ENCODE data around the gene KLF16. TPM values are rescaled to one million over a fixed set of nuclear protein-coding genes. Genes with fewer than 3 reads are reported as not detected.

Gene KLF16
- total RNA-seq, 2 donors from 2014 or later, result 16.3 to 32.9 TPM

DNA sequence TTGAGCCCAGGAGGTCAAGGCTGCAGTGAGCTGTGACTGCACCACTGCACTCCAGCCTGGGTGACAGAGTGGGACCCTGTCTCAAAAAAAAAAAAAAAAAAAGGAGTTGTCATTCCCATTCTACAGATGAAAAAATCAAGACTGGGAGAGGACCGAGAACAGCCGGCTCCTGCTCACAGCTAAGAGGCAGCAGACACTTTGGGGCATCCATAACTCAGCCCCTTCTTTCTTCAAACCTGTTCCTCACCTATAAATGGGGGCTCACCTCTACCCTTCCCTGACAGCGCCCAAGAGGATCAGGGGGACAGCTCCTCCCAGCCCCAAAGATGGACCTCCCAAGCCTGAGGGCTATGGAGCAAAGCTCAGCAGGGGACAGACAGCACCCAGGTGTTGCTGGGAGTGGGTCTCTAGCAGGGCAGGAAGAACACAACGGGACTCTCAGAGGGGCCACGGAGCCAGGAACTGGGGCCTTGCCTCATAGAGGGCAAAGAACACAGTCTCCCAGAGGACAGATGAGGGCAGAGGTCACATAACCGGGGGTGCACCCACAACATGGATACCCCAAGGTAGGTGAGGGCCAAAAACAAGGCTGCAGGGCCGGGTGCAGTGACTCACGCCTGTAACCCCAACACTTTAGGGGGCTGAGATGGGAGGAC, 3.4 kb upstream of the KLF16 start:
- H3K27ac Mint-ChIP-seq, result no peak overlapping the region
- no peak for ATAC-seq (replicated peaks)

DNA sequence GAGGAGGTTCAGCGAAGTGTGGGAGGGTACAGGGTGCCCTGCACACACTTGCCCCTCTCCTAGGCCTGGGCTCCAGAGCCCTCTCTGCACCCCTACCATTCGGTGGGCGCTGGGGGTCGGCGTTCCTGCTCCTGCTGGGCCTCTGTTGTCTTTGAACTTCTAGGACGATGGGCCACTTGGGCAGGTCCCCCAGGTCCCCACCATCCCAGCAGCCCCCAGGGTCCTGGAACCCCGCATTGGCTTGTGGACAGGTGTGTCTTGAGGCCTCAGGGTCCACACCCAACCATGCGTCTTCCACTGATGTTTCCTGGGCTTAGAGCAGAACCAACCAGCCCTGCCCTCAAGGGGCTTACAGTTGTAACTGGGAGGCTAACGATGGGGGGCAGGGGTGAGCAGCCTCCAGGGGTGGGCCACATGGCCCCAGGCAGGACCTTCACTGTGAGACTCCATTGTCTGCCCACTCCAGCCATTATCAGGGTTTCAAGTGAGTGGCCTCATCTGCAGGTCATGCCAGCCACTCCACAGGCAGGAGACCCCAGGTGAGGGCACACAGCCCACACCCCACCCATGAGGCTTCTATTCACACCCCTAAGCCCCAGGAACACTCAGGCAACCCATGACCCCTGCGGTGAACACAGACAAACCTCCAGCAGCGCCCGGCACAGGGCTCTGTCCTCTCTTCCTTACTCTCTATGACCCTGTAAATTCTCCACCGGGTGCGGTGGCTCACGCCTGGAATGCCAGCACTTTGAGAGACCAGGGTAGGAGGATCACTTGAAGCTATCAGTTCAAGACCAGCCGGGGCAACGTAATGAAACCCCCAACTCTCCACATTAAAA, 2.0 kb upstream of the KLF16 start:
- Mint-ChIP-seq H3K4me3 (peak overlapping the region; percentile 57), H3K9me3 (no peaks in the 10 kb centered on the region)

More for the DNA sequence above, 3.4 kb upstream of the KLF16 start:
- H3K9me3 Mint-ChIP-seq, result no peaks in the 10 kb centered on the region
- no peaks in the 10 kb centered on the region for H3K27me3 Mint-ChIP-seq
- H3K36me3 Mint-ChIP-seq (ENCODE audit: low read depth), result peaks cover 17% of the 10 kb centered on the region
- H3K4me1 Mint-ChIP-seq, result no peaks in the 10 kb centered on the region
- no peak overlapping the region for H3K4me3 Mint-ChIP-seq

GRCh38 chr19:1864480-1865171, 1.2 kb upstream of the KLF16 start:
- peak overlapping the region; percentile 57 for H3K4me3 Mint-ChIP-seq
- no peaks in the 10 kb centered on the region for H3K27me3 Mint-ChIP-seq
- no peaks in the 10 kb centered on the region for H3K4me1 Mint-ChIP-seq
- peak; percentile 44 for ATAC-seq (replicated peaks)
- no peaks in the 10 kb centered on the region for H3K9me3 Mint-ChIP-seq
- peak overlapping the region; percentile 22 for H3K27ac Mint-ChIP-seq
- peaks cover 6% of the 10 kb centered on the region for H3K36me3 Mint-ChIP-seq (ENCODE audit: low read depth)

More for the DNA sequence above, 2.0 kb upstream of the KLF16 start:
- Mint-ChIP-seq H3K4me1 (no peaks in the 10 kb centered on the region), H3K27ac (peak overlapping the region; percentile 22), H3K36me3 (ENCODE audit: low read depth) (peaks cover 9% of the 10 kb centered on the region), H3K27me3 (no peaks in the 10 kb centered on the region)
- no peak for ATAC-seq (replicated peaks)

- ATAC-seq (replicated peaks), result peak; percentile 73
- Mint-ChIP-seq H3K4me1 (no peaks in the 10 kb centered on the region), H3K36me3 (ENCODE audit: low read depth) (peaks cover 6% of the 10 kb centered on the region), H3K4me3 (peak overlapping the region; percentile 57), H3K27ac (no peak overlapping the region), H3K27me3 (no peaks in the 10 kb centered on the region), H3K9me3 (no peaks in the 10 kb centered on the region)
Observed at GRCh38 chr19:1863638-1864479, 480 bp upstream of the KLF16 start.

DNA sequence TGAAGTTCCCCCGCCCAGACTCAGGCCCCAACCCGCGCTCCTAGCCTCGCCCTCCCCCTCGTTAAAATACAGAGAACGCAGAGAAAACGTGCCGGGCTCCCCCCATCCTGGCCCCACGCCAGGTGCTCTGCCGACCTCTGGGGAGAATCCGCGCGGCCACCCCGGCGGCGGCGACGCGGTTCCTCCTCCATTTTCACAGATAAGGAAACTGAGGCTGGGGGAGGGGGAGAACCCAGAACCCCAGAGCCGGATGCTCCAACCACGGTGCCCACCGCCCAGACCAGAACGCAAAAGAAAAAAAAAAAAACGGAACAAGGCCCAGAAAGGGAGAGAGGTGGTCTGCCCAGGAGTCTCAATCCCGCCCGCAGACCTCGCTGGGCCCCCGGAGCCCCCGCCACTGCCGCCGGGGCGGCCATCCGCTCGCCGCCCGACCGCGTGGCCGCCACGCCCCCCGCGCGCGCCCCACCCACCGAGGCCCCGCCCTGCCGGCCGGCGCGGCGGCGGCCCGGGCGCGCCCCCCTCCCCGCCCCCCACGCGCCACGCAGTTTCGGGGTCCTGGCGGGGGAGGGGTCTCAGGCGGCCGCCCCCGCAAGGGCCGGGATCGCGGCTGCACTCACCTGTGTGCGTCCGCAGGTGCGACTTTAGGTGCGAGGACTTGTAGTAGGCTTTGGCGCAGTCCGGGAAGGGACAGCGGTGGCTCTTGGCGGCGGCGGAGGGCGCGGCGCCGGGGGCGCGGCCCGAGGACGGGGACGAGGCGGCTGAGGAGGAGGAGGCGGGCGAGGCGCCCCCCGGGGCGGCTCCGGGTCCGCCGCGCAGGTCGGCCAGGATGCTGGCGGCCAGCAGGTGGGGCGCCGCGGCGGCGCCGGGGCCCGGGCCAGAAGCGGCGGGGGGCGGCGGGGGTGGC, 703 bp downstream of the KLF16 start:
- Mint-ChIP-seq H3K4me1 (no peaks in the 10 kb centered on the region), H3K9me3 (no peaks in the 10 kb centered on the region), H3K27me3 (no peaks in the 10 kb centered on the region), H3K27ac (peak overlapping the region; percentile 94), H3K36me3 (ENCODE audit: low read depth) (peaks cover 6% of the 10 kb centered on the region), H3K4me3 (peak overlapping the region; percentile 91)
- no peak for ATAC-seq (replicated peaks)

DNA sequence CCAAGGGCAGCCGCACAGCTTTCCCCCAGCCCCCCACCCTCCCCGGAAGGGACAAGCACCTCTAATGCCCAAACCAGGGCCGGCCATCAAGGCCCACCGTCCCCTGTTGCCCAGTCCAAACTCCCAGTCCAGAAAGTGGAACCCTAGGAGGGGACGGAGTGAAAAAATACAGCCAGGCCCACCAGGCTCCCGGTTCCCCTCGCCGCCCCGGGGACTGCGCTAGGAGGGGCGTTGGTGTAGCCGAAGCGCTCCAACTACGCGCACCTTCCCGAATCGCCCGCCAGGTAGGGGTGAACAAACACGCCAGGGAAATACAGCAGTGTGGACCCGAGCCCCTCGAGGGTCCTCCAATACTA, 1.3 kb downstream of the KLF16 start:
- Mint-ChIP-seq H3K9me3 (no peaks in the 10 kb centered on the region), H3K27ac (peak overlapping the region; percentile 94), H3K36me3 (ENCODE audit: low read depth) (peaks cover 6% of the 10 kb centered on the region), H3K4me1 (no peaks in the 10 kb centered on the region), H3K27me3 (no peaks in the 10 kb centered on the region), H3K4me3 (peak overlapping the region; percentile 91)
- no peak for ATAC-seq (replicated peaks)

DNA sequence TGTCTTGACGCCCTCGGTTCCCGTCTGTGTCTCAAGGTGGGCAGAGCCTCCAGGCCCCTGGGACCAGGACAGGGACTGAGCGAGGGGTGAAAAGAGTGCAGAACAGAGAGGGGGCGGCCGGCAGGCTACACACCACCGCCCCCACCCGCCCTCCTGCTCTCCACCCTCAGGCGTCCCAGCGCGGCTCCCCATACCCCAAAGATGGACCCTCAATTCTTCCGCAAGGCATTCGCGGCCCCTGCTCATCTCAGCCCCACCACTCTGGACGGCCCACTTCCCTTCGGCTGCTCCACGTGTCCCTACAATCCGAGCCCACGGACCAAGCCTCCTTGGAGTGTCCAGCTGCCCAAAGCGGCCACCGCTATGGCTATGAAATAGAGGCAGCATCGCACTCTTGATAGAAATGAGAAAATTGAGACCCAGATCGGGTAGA, 1.8 kb downstream of the KLF16 start:
- H3K4me1 Mint-ChIP-seq, result no peaks in the 10 kb centered on the region
- peak overlapping the region; percentile 94 for H3K27ac Mint-ChIP-seq
- no peaks in the 10 kb centered on the region for H3K9me3 Mint-ChIP-seq
- peaks cover 6% of the 10 kb centered on the region for H3K36me3 Mint-ChIP-seq (ENCODE audit: low read depth)
- peak overlapping the region; percentile 91 for H3K4me3 Mint-ChIP-seq
- no peaks in the 10 kb centered on the region for H3K27me3 Mint-ChIP-seq
- no peak for ATAC-seq (replicated peaks)

DNA sequence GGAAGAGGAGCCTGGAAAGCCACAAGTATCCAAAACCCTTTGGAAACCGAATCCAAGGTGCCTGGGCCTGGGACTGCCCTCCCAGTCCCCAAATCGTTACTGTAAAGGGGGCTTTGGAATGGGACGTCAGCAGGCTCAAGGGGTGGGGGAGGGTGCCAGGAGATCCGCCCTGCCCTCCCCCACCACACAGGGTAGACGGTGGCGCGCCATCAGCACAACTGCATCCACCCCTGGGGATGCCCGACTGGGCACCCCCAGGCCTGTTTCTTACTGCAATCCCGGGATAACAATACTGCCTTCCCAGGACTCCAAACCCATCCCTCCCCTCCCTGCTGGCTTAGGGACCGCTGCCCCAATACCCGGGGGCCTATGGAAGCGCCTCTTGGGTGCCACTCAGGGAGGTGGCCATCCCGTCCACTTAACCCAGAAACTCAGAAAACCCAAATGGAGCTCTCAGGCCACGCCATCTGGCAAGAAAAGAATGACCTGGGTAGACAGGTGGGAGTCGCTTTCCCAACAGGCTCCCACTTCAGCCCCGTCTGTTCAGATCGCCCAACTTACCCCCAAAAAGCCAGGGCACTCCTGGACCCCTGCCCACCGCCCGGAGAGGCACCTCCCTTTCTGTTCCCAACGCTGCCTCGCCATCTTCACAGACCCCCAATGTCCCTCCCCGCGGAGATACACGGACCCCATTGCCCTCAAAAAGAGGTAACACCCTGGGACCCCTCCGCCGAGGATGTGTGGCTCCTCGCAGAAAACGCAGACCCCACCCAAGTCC, 2.4 kb downstream of the KLF16 start:
- ATAC-seq (replicated peaks), result no peak
- peaks cover 6% of the 10 kb centered on the region for H3K36me3 Mint-ChIP-seq (ENCODE audit: low read depth)
- no peaks in the 10 kb centered on the region for H3K27me3 Mint-ChIP-seq
- no peaks in the 10 kb centered on the region for H3K9me3 Mint-ChIP-seq
- H3K4me1 Mint-ChIP-seq, result no peaks in the 10 kb centered on the region
- H3K4me3 Mint-ChIP-seq, result peak overlapping the region; percentile 91
- H3K27ac Mint-ChIP-seq, result peak overlapping the region; percentile 94

GRCh38 chr19:1860042-1860775, 3.2 kb downstream of the KLF16 start:
- no peaks in the 10 kb centered on the region for H3K27me3 Mint-ChIP-seq
- ATAC-seq (replicated peaks), result no peak
- no peaks in the 10 kb centered on the region for H3K9me3 Mint-ChIP-seq
- no peaks in the 10 kb centered on the region for H3K4me1 Mint-ChIP-seq
- H3K36me3 Mint-ChIP-seq (ENCODE audit: low read depth), result peaks cover 6% of the 10 kb centered on the region
- peak overlapping the region; percentile 38 for H3K27ac Mint-ChIP-seq
- peak overlapping the region; percentile 91 for H3K4me3 Mint-ChIP-seq

DNA sequence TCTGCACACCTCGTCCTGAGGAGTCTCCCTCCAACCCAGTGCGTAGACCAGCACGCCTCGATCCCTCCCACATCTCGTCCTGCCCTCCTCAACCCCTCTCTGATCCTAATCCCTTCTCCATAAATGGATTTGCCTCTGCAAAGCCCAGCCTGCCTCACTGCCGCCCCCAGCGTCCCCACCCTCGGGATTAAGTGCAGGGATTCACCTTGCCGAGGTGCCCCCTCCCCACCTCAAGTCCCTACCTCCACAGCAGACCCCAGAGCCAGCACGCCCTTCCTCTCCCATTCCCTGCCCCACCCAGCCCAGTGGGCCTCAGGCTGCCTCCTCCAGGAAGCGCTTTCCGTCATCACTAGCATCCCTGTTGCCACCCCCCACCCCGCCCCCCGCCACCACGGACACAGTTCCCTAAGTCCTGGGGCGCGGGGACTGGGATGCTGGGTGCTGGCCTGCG, 4.0 kb downstream of the KLF16 start:
- H3K27ac Mint-ChIP-seq, result peak overlapping the region; percentile 56
- H3K36me3 Mint-ChIP-seq (ENCODE audit: low read depth), result peaks cover 6% of the 10 kb centered on the region
- no peaks in the 10 kb centered on the region for H3K27me3 Mint-ChIP-seq
- H3K4me1 Mint-ChIP-seq, result peaks cover 4% of the 10 kb centered on the region
- peak overlapping the region; percentile 83 for H3K4me3 Mint-ChIP-seq
- ATAC-seq (replicated peaks), result no peak
- H3K9me3 Mint-ChIP-seq, result no peaks in the 10 kb centered on the region

DNA sequence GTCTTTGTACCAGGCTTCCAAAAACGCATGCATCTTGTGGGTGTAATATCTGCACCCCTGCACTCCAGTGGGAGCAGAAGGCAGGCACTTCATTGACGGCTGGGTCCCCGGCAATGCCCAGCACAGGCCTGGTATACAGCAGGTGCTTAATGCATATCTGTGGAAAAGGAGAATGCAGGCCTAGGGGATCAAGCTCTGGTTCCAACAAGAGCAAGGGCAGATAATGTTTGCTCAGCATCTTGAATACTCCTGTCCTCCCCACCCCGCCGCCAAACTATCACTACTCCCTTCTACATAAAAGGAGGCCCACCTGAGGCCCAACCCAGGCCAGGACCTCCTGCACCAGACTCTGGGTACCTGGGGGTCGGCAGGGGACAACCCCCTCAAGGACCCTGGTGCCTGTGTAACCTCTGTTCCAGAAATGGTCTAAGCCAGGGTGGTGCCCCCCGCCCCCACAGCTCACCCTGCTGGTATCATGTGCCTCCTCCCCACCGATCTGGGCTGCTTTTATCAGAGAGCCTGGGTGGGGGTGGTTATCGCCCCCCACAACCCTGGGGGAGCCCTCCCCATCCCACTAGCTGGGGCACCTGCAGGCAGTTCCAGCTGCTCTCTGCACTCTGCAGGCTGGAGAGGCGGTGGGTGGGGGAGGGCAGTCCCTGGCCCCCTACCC, 4.8 kb downstream of the KLF16 start:
- Mint-ChIP-seq H3K27me3 (no peaks in the 10 kb centered on the region), H3K4me1 (peaks cover 5% of the 10 kb centered on the region), H3K9me3 (no peaks in the 10 kb centered on the region), H3K27ac (peak overlapping the region; percentile 25), H3K4me3 (peak overlapping the region; percentile 83), H3K36me3 (ENCODE audit: low read depth) (peaks cover 6% of the 10 kb centered on the region)
- no peak for ATAC-seq (replicated peaks)

All from activated T-helper 17 cell treated with anti-CD3 and anti-CD28 coated beads, Interleukin-2, amount 50 U/mL, for 72 hours (primary cell).